Right kidney (tissue), 1 donor: Measurements from ENCODE around the gene NSUN3.
"Not testable (repeated sequence)": the region's sequence is repeated elsewhere in the genome, so short reads cannot be mapped to it uniquely, and the experiment has no call there.

ENCODE experiments used
- DNase-seq: peaks from one replicate; pipeline ENCODE4 v3.0.0-alpha.2; 2016

Gene NSUN3

DNA sequence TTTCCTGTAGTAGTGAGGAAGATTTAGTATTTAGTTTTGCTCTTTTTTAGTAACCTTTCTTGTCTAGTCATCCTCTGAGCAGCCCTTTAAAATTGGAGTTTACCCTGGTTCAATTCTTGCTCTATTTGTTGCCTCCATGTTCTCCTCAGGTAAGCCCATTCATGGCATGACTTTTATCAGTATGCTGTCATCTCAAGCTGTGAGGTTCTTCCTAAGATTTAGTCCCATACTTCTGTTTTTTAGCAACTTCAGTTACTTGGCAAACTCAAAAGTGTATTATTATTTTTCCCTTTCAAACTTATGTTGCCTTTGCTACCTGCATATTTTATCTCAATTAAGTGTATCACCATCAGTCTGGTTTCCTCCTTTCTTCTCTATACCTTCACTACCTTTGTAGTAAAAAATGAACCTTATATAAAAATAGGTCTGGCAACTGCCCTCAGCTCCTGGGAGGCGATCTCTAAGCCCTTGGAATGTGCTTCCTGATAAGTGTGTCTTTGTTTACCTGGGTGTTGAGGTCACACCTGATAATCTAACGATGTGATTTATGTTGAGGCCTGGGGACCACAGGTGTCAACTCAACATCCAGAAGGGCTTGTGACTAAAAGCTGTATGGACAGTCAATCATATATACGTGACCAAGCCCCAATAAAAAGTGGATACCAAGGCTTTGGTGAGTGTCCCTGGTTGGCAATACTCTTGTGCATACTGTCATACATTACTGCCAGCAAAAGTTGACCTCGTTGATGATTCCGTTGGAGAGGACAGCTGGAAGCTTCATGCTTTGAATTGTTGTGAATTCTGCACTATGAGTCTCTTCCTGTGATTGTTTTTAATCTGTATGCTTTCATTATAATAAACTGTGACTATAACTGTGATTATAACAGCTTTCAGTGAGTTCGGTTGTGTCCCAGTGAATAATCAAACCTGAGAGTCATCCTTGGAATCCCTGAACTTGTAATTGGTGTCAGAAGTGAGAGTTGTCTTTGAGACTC is 3.9 kb downstream of the NSUN3 start:
- DNase-seq = no peak

DNA sequence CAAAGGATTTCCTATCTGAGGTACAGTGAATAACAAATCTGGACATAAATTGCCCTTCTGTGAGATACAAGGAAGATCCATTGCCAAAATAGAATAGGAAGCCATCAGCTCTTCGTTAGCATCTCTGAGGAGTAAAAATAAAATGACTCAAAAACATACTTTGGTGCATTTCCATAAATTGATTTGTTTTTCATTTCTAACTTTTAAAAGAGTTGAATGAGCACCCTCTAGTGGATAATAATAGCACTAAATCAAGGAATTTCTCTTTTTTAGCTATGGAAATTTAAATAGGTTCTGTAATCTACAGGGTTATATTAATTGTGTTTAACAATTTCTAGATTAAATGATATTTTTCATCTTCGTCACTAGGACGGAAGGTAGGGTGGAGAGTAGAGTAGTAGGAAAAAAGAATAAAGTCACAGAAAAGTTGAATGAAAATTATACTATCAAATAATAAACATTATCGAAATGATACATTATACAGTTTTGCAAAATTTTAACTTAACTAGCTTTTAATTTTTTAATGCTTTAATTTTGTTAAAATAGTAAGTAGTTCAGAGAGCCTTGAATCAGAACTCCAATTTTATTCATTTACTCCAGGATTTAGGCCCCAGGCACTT is 6.4 kb downstream of the NSUN3 start:
- no peak for DNase-seq

DNA sequence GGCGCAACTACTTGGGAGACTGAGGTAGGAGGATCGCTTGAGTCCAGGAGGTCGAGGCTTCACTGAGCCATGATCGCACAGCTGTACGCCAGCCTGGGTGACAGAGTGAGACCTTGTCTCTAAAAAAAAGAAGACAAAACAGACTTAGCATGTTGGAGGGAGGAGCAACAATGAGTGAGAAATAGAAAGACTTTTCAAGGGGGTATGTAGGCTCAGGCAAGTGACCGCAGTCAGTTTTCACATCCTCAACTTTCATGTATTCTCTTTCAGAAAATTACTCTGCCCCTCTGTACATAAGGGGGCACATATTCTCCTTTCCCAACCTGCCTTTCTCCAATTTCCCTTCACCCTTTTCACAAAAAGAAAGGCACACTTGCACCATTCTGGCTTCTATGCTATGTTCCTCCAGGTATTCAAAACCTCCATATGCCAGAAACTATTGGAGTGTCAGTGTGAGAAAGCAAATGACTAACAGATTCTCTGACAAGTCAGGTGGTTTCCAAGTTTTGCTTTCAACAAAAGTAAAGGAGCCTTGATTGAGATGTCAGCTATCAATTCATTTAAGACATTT is 7.6 kb downstream of the NSUN3 start:
- no peak for DNase-seq

DNA sequence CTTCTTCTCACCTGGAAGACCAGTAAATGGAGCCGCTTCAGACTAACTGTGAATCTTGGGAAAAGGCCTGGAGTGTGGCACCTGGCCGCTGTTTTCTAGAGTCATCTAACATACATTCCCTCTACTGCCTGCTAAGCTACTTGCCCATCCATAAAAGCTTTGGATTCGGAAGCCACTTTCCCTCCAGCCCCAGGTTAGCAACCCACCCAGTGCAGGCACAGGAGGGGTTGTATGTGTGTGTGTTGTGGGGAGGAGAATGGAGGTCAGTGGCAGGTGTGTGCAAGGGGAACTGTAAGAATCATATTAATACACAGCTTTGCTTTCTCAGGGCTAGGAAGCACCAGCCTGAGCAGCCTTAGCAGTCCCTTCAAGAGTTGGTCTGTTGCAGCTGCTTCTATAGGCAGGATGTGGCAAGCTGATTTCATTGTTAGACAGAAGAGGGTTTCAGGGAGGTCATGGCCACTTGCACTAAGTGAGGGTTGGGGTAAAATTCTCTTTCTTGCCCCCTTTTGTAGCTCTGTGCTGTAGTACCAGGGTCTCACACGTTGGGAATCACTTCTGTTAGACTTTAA is 8.9 kb downstream of the NSUN3 start:
- no peak for DNase-seq

DNA sequence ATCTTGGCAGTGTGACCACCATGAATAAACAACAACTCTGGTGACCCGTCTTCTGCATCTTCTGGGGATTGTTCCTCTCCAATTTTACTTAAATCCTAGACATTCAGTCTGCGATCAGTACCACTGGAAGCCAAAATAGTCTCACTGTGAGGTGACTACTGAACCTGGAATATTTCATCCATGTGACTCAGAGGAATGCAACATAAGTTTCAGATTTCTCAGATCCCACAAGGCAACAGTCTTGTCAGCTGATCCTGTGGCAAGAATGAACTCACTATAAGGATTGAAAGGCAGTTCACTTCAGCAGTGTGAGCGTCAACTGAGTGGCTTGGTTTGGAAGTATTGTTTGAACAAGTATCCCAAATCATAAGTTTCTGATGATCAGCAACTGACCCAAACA is 13.2 kb downstream of the NSUN3 start:
- DNase-seq = no peak

DNA sequence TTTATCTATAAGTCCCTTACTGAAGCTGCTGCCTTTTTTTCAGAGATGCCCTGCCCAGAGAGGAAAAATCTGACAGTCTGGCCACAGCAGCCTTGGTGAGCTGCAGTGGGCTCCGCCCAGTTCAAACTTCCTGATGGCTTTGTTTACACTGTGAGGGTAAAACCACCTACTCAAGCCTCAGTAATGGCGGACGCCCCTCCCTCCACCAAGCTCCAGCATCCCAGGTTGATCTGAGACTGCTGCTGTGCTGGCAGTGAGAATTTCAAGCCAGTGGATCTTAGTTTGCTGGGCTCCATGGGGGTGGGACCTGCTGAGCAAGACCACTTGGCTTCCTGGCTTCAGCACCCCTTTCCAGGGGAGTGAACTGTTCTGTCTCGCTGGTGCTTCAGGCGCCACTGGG is 17.7 kb downstream of the NSUN3 start:
- DNase-seq = not testable (repeated sequence)

DNA sequence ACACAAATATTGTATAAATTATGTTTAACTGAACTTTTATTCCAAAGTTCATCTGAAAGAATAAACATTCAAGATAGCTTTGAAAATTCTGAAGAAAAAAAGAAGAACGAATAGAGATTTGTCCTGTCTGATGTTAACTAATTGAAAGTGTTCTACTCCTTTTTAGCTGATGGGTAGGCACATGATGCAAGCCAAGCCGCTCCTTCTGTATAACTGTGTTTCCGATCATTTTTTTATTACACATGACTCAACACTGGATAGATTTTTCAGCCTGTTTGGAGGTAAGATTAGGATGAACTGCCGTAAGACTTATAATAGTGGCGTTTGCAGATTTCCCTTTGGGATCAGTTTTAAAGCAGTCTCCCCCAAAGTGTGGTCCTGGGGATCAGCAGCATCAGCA is 19.0 kb downstream of the NSUN3 start:
- DNase-seq = no peak

DNA sequence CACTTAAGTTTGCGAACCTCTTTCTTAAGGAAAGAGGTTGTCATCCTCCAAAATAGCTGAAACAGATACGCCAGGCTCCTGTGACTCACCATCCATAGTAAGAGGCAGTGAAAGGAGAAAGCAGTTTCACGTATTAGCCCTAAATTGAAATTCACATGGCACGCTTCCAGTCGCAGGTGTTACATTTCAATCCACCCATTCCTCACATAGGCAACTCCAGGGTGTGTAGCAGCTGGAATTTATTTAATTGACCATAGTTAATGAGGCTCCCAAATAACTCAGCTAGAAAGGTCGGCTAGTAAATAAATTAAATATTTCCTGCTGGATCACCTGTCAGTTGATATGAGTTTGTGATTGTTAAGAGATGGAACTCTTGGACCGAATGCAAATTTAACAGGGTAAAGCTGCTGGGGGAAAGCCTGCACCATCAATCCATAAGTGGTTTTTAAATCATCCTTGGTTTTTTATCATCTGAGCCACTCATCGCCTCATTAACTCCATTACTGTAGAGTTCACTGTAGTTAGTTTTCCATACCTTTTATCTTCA is 19.6 kb downstream of the NSUN3 start:
- DNase-seq = peak; percentile 12

DNA sequence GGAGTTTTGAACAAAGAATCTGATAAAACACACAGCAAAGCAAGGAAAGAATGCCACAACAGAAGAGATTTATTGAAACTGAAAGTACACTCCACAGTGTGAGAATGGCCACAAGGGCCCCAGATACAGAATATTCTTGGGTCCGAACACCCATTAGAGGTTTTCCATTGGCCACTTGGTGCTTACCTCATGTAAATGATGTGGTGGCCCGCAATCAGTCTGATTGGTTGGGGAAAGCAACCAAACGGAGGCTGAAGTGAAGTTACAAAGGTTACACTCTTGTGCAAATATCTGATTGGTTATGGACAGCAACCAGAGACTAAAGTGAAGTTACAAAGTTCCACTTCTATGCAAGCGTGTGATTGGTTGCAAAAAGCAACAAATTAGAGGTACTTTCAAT is 20.4 kb downstream of the NSUN3 start:
- DNase-seq = no peak

DNA sequence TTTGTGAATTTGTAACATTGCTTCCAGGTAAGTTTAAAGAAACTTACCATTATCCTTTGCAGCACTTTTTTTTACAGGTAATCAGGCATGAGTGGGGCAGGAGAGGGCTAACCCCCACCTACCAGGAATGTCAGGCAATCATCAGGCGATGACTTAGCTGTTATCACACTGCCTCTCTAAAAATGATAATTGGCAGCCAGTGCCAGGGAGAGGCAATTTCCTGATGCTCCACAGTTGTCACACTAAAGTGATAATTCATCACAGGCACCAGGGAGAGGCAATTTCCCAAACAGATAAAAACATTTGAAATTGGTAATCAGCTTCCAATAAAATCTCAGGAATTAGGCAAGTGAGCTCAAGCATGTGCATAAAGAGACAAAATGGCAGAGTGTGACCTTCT is 26.3 kb downstream of the NSUN3 start:
- no peak for DNase-seq

DNA sequence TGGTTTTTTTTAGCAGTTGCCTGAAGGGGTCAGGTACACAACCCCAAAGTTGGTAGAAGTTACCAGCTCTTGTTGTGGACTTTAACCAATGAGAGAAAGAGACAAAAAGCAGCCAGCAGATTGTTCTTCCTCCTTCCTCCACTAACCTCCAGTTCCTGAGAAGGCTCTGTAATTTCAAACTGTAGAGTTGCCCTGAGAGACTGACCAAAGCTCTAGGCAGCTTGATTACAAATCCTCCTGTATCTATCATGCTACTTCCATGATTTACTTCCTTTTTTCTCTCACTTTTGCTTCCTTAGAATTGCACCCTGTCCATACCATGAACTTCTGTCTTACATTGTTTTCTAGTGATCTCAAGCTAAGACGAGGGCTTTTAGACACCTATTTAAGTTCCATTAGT is 29.2 kb downstream of the NSUN3 start:
- no peak for DNase-seq

DNA sequence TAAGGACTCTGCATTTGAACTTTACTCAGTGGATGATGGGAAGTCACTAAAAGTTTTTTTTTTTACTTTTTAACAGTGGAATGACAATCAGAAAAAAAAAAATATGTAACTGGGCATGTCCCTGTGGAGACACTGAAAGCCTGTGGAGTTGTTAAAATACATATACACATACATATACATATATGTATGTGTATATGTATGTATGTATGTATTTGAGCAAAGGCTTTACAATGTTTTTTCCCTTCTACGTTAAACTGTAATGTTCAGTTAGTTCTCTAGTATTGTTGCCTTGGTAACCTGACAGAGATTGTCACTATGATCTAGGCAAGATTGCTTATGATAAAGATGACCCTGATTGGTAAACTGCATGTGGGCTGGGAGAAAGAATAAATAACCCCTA is 30.3 kb downstream of the NSUN3 start:
- no peak for DNase-seq

DNA sequence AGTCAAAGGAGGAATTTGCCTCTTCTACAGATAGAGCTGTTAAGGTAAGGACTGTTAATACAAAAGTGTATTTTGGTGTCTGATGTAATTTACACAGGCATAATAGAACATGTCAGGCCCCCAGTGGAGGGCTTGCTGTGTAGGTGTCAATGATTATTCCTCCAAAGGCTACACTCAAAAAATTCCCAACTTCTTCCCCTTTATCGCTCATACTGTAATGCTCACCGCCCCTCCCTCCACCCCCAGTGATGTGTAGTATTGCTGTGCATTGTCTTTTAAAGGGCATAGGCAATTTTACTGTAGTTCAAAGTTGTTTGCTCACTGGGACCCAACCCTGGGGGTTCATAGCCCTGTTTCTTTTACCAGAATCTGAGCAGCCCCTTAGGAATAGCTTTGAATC is 32.2 kb downstream of the NSUN3 start:
- DNase-seq = no peak

DNA sequence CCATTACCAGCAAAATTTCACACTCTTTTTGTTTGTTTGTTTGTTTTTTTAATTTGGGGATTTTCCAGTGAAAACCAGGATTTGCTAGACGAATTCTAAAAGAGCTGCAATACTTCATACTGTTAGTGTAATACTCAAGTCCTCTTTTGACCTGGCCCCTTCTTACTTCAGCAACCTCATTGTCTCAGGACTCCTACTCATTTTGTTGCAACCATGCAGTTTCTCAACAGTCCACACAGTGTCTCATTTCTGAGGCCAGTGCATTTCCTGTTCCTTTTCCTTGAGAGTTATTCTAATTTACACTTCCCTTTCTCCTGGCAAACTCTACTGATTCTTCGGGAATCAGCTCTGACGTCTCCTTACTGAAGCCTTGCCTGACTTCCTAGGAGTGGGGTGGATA is 35.6 kb downstream of the NSUN3 start:
- DNase-seq = no peak

DNA sequence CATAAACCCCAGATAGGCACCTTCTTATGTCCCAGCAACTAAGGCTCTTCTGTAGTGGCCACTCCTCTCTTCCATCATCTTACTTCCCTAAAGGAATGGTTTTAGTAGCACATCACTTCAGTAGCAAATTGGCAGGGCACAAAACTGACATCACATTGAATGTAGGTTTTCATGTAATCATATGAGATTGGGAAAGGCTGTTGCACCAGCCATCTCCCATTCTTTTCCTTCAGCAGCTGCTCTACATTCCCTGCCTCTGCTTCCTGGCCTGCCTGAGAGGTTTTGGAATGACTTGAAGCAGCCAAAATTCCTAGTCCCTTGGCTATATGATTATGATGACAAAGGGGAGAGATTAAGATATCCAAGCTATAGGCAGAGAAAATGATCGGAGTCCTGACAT is 36.5 kb downstream of the NSUN3 start:
- DNase-seq = no peak

DNA sequence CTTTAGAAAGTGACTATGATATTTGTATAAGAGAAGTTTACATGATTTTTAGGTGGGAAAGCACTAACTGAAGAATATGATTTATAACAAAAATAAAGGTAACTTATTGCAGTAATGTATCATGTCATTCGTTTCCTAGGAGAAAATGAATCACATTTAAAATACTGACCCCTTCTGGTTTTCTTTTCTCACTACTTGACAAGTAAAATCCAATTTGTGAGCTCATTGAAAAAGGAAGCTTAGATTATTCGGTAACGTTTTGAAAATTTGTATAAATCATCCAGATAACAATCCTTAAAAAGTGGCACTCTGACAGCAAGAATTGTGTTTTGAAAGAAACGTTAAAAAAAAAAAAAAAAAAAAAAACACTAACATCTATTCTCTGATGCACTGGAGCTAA is 39.0 kb downstream of the NSUN3 start:
- DNase-seq = no peak

DNA sequence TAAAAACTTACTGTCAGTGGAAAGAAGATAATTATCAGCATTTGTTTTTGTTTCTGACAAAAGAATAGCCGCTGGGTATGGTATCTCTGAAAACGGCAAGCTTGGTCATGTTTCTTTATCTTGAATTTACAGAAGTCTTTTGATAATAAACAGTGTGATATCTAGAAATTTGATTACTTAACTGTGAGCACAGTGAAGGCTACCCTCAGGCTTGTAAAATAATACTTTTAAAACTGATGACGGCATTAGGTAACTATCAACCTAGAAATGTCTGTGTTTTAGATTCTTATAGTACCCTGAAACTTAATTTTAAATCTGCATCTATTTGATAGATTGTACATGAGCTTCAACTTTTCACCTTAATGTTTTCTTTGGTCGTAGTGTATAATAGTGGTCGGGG is 43.4 kb downstream of the NSUN3 start:
- DNase-seq = no peak

DNA sequence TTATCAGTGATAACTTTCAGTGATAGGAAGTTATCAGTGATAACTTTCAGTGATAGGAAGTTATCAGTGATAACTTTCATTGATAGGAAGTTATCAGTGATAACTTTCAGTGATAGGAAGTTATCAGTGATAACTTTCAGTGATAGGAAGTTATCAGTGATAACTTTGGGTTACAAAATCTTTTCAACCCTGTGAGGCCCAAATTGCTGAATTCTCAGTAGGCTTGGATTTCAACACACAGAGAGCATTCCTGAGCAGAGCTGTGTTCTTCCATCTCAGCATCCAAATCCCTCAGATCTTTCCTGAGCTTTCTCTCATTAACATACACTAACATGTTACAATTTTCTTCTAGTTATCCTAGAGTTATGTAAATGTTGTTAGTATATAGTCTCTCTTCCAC is 47.4 kb downstream of the NSUN3 start:
- not testable (repeated sequence) for DNase-seq

DNA sequence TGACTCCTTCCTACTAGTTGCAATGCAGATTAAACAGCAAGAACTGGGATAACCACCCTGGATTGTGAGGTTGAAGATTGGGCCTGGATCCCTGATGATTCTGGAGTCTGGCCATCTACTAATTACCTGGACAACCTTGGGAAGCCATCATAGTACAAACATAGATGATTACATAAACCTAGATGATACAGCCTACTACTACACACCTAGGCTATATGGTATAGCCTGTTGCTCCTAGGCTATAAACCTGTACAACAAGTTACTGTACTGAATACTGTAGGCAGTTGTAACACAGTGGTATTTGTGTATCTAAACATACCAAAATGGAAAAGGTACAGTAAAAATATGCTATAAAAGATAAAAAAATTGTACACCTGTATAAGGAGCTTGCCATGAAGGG is 48.0 kb downstream of the NSUN3 start:
- DNase-seq = no peak

DNA sequence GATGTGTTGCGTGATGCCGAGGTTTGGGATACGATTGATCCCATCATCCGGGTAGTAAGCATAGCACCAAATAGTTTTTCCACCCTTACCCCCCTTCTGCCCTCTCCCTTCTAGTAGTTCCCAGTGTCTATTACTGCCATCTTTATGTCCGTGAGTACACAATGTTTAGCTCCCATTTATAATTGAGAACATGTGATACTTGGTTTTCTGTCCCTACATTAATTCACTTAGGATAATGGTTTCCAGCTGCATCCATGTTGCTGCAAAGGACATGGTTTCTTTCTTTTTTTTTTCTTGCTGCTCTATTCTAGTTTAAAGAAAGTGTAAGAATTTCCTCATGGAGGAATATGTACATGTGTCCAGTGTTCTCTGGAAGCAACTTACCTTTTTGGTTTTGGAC is 51.8 kb downstream of the NSUN3 start:
- DNase-seq = no peak

DNA sequence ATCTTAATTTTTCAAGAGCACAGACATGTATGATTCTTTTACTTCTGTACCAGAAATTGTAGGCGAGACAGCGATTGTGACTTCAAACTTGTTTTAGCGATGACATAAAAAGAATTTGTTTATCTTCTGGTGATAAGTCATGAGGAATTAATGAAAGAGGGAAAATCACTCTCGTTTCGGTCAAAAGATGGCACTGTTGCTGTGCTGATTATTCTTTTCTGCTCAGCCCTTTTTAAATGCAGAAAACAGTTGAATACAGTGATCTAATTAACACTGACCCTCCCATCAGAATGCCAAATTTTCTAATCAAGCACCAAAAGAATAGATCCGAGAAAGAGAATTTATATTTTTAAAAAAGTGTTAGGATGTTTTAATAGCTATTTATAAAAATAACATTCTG is 52.6 kb downstream of the NSUN3 start:
- DNase-seq = no peak

DNA sequence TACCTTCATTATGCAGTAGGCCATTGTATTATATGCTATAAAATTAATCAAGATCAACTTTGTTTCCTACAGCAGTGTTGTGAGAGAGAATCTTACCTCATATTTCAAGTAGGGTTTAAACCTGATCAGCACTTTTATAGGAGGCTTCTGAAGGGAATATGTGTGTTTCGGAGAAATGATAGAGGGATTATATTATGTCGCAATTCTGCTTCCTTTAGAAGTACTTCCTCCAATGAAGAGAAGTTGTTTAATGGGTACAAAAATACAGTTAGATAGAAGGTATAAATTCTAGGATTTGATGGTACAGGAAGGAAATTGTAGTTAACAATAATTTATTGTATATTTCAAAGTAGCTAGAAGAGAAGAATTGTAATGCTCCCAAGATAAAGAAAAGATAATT is 54.9 kb downstream of the NSUN3 start:
- no peak for DNase-seq

DNA sequence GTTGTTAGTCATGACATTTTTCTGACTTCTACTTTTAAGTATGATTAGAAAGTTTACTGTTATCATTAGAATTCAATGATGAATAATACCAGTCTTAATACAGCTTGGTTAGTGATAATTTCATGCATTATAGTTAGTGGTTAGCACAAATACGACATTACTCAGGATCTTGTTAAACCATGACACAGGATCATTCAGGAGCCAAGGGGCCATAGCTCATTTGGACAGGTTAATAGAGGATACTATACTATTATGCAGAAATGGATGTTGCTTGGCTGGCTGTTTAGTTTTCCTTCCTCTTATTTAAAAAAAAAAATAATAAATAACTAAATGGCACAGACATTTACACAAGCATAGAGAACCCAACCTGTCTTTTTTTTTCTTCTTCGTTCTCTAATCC is 55.5 kb downstream of the NSUN3 start:
- DNase-seq = no peak
